Esophagus muscularis mucosa (tissue), 4 donors: ENCODE data around the gene SRP68.

Experiments used
- EP300 ChIP-seq: sonication (generic); formaldehyde crosslinking; IDR thresholded peaks from one replicate; pipeline ENCODE4 v1.6.1; 2017; ENCODE audit warnings: antibody characterized with exemption
- POLR2A ChIP-seq: fragments of 450-650 bp; IDR thresholded peaks from one replicate; pipeline ENCODE4 v1.6.1; 2017; ENCODE audit warnings: antibody characterized with exemption, moderate library complexity, mild to moderate bottlenecking, low read depth
- POLR2AphosphoS5 ChIP-seq, 2 donors: sonication (generic); formaldehyde crosslinking; IDR thresholded peaks; one replicate each; pipeline ENCODE4 v1.6.1; 2017; ENCODE audit warnings: antibody characterized with exemption in 2 of 2
- TF ChIP-seq, protein P1 (sequence below), 3 experiments: fragments of 200-600 bp in 2 of 3; fragments of 450-650 bp in 1 of 3; sonication (generic) in 2 of 3; IDR thresholded peaks; one replicate each; pipeline ENCODE4 v1.5.1; 2017 to 2019; ENCODE audit warnings: antibody characterized with exemption in 3 of 3, mild to moderate bottlenecking in 2 of 3, moderate library complexity in 1 of 3

DNA sequence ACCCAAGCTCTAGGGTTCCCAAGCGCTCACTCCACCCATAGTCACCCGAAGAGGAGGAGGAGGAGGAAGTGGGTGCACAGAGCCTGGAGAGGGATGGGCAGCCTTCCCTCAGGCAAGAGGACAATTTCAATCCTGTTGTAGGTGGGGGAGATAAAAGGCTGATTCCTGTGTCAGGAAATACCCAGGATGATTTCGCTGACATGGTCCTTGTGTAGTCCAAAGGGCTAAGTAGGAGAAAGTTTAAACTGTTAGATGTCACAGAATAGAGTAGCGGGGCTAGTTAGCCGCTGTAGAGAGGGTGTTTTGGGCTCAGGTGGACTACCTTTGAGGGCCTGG, 32.5 kb upstream of the SRP68 start:
- TF ChIP-seq POLR2A, result no peak
- TF ChIP-seq, protein P1, sequence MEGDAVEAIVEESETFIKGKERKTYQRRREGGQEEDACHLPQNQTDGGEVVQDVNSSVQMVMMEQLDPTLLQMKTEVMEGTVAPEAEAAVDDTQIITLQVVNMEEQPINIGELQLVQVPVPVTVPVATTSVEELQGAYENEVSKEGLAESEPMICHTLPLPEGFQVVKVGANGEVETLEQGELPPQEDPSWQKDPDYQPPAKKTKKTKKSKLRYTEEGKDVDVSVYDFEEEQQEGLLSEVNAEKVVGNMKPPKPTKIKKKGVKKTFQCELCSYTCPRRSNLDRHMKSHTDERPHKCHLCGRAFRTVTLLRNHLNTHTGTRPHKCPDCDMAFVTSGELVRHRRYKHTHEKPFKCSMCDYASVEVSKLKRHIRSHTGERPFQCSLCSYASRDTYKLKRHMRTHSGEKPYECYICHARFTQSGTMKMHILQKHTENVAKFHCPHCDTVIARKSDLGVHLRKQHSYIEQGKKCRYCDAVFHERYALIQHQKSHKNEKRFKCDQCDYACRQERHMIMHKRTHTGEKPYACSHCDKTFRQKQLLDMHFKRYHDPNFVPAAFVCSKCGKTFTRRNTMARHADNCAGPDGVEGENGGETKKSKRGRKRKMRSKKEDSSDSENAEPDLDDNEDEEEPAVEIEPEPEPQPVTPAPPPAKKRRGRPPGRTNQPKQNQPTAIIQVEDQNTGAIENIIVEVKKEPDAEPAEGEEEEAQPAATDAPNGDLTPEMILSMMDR (IDR thresholded peaks at IDR 0.05), result no peak
- TF ChIP-seq POLR2AphosphoS5 (IDR thresholded peaks at IDR 0.05), result no peak
- no peak for TF ChIP-seq EP300
